B cell (primary cell): ENCODE measurements around the gene DYNC2H1. TPM values are rescaled to one million over a fixed set of nuclear protein-coding genes. Genes with fewer than 3 reads are reported as not detected.

Experiments
- ATAC-seq: fragments of 200-7000 bp; cut with Tn5 transposase; one replicate; pipeline ENCODE4 v1.10.0; 2021; ENCODE audit warnings: low read depth, mild to moderate bottlenecking, moderate number of reproducible peaks, moderate library complexity
- CTCF ChIA-PET: fragments of 350-600 bp; sonication (Branson Sonifier 250); formaldehyde crosslinking; loops from one replicate; lab custom pipeline; 2021; ENCODE audit warnings: antibody characterized with exemption, inconsistent platforms; lab: Charles Lee
- POLR2A ChIA-PET: fragments of 350-600 bp; sonication (Branson Sonifier 250); formaldehyde crosslinking; loops from one replicate; lab custom pipeline; 2021; ENCODE audit warnings: antibody characterized with exemption; lab: Charles Lee
- DNase-seq: peaks from one replicate; pipeline ENCODE4 v3.0.0; 2013
- H2AFZ ChIP-seq: 2 replicates; pipeline ENCODE4 v1.6.1; 2012; ENCODE audit warnings: mild to moderate bottlenecking, low read depth, low read length; ENCODE audit not compliant: insufficient read depth, poor library complexity, severe bottlenecking
- H3K27ac ChIP-seq, 2 donors: 1 replicate in 1 of 2; 2 replicates in 1 of 2; pipeline ENCODE4 v1.5.1; 2012 to 2013; ENCODE audit warnings: low read length in 2 of 2, mild to moderate bottlenecking in 2 of 2, moderate library complexity in 1 of 2
- H3K27me3 ChIP-seq, 4 experiments: fragments of 200-600 bp in 1 of 4; sonication (generic) in 1 of 4; replicated peaks in 1 of 4; 1 replicate in 2 of 4; 2 replicates in 2 of 4; pipeline versions ENCODE4 v1.6.1 to v1.7.0; 2013 to 2016; ENCODE audit warnings: low read length in 3 of 4, mild to moderate bottlenecking in 2 of 4, mixed read lengths in 1 of 4, moderate library complexity in 1 of 4; ENCODE audit not compliant: insufficient read depth in 4 of 4, control insufficient read depth in 3 of 4; ENCODE audit errors: control extremely low read depth in 1 of 4
- H3K36me3 ChIP-seq, 2 experiments: replicated peaks in 1 of 2; 1 replicate in 1 of 2; 2 replicates in 1 of 2; pipeline versions ENCODE4 v1.6.1 to v1.7.1; 2013; ENCODE audit warnings: low read length in 1 of 2; ENCODE audit not compliant: insufficient read depth in 2 of 2, control insufficient read depth in 1 of 2; ENCODE audit errors: control extremely low read depth in 1 of 2, extremely low read depth in 1 of 2
- H3K4me1 ChIP-seq, 2 donors: fragments of 200-600 bp in 1 of 2; sonication (generic) in 1 of 2; 1 replicate in 1 of 2; 2 replicates in 1 of 2; pipeline versions ENCODE4 v1.5.1 to v1.6.1; 2013 to 2017; ENCODE audit warnings: low read length in 2 of 2; ENCODE audit not compliant: control insufficient read depth in 2 of 2, insufficient read depth in 2 of 2
- H3K4me2 ChIP-seq: replicated peaks from 2 replicates; pipeline ENCODE3; 2012; ENCODE audit warnings: mild to moderate bottlenecking, low read depth, low read length; ENCODE audit not compliant: poor library complexity, severe bottlenecking
- H3K4me3 ChIP-seq, 5 experiments: fragments of 200-600 bp in 1 of 5; sonication (generic) in 1 of 5; 1 replicate in 3 of 5; 2 replicates in 2 of 5; pipeline versions ENCODE4 v1.5.1 to v1.7.0; 2011 to 2016; ENCODE audit warnings: low read length in 4 of 5, mild to moderate bottlenecking in 4 of 5, low read depth in 2 of 5, control low read depth in 1 of 5, moderate library complexity in 1 of 5; ENCODE audit not compliant: insufficient read depth in 1 of 5; ENCODE audit errors: control extremely low read depth in 1 of 5, extremely low read depth in 1 of 5
- H3K79me2 ChIP-seq: fragments of 200-600 bp; sonication (generic); one replicate; pipeline ENCODE4 v1.6.0; 2016; ENCODE audit warnings: low read length; ENCODE audit not compliant: control insufficient read depth, insufficient read depth
- H3K9ac ChIP-seq: fragments of 200-600 bp; sonication (generic); 2 replicates; pipeline ENCODE4 v1.6.1; 2017; ENCODE audit warnings: mild to moderate bottlenecking, low read length, moderate library complexity
- H3K9me3 ChIP-seq, 3 donors: one replicate each; pipeline versions ENCODE4 v1.6.1 to v1.7.1; 2013; ENCODE audit warnings: low read length in 2 of 3; ENCODE audit not compliant: control insufficient read depth in 2 of 3, insufficient read depth in 1 of 3; ENCODE audit errors: control extremely low read depth in 1 of 3
- H4K20me1 ChIP-seq: 2 replicates; pipeline ENCODE4 v1.6.0; 2012; ENCODE audit warnings: mild to moderate bottlenecking, low read length; ENCODE audit not compliant: insufficient read depth, control insufficient read depth, poor library complexity, severe bottlenecking
- H3K27ac Mint-ChIP-seq: one replicate; pipeline ENCODE4 v1.8.0; 2021; ENCODE audit warnings: mixed read lengths
- H3K27me3 Mint-ChIP-seq: one replicate; pipeline ENCODE4 v1.8.0; 2021; ENCODE audit warnings: mixed read lengths
- H3K4me1 Mint-ChIP-seq: one replicate; pipeline ENCODE4 v1.8.0; 2021; ENCODE audit warnings: mixed read lengths
- H3K4me3 Mint-ChIP-seq: one replicate; pipeline ENCODE4 v1.8.0; 2021; ENCODE audit warnings: mixed read lengths
- H3K9me3 Mint-ChIP-seq: one replicate; pipeline ENCODE4 v1.8.0; 2022; ENCODE audit warnings: mixed read lengths; ENCODE audit not compliant: insufficient read depth
- EZH2 ChIP-seq: IDR thresholded peaks from 2 replicates; pipeline ENCODE4 v1.6.1; 2012; ENCODE audit warnings: borderline replicate concordance, low read depth, mild to moderate bottlenecking, moderate library complexity, low read length; ENCODE audit not compliant: insufficient read depth, poor library complexity, severe bottlenecking
- WGBS: methylation state at CpG from one replicate; pipeline ENCODE4 v1.1.5; 2013; ENCODE audit warnings: missing lambda C conversion rate; ENCODE audit not compliant: insufficient coverage; 5-methylcytosine and 5-hydroxymethylcytosine counted together
- intact Hi-C: fragments of 100-400 bp; cut with micrococcal nuclease; formaldehyde crosslinking; loops from one replicate; pipeline ENCODE4 v1.10.0; 2022
- polyA plus RNA-seq: library from polyadenylated mRNA; depleted of rRNA; stranded (reverse); fragments of >200 nt; gene quantifications from 2 replicates; pipeline ENCODE4 v1.2.3, GENCODE V29; 2012
- total RNA-seq, 2 donors: library from RNA; stranded (reverse); fragments of 120-200 nt in 1 of 2; gene quantifications; 1 replicate in 1 of 2; 2 replicates in 1 of 2; pipeline versions ENCODE4 v1.2.3 to v1.2.4, GENCODE V29; 2013 to 2022
- TF ChIP-seq, protein P1 (sequence below): fragments of 200-600 bp; IDR thresholded peaks from one replicate; pipeline ENCODE4 v1.8.0; 2022; ENCODE audit warnings: antibody characterized with exemption, mild to moderate bottlenecking

DYNC2H1 gene
- total and polyA plus RNA-seq, 2 donors (not counting 1 experiment from before 2014, with no cell fraction given), result 0.92 to 7.8 TPM

DNA sequence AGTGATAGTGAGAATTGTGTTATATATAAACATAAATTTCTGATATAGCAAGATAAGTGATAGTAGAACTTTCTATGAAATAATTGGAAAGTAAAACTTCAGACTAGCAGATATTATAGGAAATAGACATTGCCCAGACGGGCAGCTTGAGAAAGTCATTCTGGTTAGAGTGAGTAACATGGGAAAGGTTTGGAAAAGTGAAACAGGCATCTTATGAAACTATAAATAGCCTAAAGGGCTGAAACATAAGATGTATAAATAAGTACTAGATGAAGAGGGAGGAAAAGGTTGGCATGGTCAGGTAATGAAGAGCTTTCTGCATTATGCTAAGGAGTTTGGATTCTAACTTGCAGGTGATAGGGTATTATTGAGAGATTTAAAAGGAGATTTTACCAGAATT is 101.3 kb downstream of the DYNC2H1 start:
- TF ChIP-seq EZH2, result no peak
- TF ChIP-seq, protein P1, sequence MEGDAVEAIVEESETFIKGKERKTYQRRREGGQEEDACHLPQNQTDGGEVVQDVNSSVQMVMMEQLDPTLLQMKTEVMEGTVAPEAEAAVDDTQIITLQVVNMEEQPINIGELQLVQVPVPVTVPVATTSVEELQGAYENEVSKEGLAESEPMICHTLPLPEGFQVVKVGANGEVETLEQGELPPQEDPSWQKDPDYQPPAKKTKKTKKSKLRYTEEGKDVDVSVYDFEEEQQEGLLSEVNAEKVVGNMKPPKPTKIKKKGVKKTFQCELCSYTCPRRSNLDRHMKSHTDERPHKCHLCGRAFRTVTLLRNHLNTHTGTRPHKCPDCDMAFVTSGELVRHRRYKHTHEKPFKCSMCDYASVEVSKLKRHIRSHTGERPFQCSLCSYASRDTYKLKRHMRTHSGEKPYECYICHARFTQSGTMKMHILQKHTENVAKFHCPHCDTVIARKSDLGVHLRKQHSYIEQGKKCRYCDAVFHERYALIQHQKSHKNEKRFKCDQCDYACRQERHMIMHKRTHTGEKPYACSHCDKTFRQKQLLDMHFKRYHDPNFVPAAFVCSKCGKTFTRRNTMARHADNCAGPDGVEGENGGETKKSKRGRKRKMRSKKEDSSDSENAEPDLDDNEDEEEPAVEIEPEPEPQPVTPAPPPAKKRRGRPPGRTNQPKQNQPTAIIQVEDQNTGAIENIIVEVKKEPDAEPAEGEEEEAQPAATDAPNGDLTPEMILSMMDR, result no peak
- ATAC-seq (no peak), DNase-seq (no peak)
- Mint-ChIP-seq H3K4me3 (no peak overlapping the region), H3K27ac (no peak overlapping the region), H3K4me1 (no peaks in the 10 kb centered on the region), H3K27me3 (no peaks in the 10 kb centered on the region), H3K9me3 (no peaks in the 10 kb centered on the region)
- WGBS, result 86% methylated on average over 1 of the region's 1 CpG
- Histone ChIP-seq H3K4me1 (no peaks in the 10 kb centered on the region), H3K9me3 (no peaks in the 10 kb centered on the region), H3K27ac (no peak overlapping the region), H3K79me2 (no peaks in the 10 kb centered on the region), H3K27me3 (no peaks in the 10 kb centered on the region), H3K4me3 (no peak overlapping the region), H3K36me3 (no peaks in the 10 kb centered on the region), H3K9ac (no peak overlapping the region), H3K4me2 (no peak overlapping the region), H4K20me1 (no peaks in the 10 kb centered on the region), H2AFZ (no peak overlapping the region)
- ChIA-PET POLR2A (no interaction called here), CTCF (no interaction called here)
- intact Hi-C loops, result no loop called here

GRCh38 chr11:103215812-103216211 is 106.6 kb downstream of the DYNC2H1 start:
- Histone ChIP-seq H4K20me1 (no peaks in the 10 kb centered on the region), H3K79me2 (no peaks in the 10 kb centered on the region), H2AFZ (no peak overlapping the region), H3K4me1 (no peaks in the 10 kb centered on the region), H3K27ac (no peak overlapping the region), H3K9ac (no peak overlapping the region), H3K36me3 (no peaks in the 10 kb centered on the region), H3K4me2 (no peak overlapping the region), H3K27me3 (no peaks in the 10 kb centered on the region), H3K4me3 (no peak overlapping the region), H3K9me3 (no peaks in the 10 kb centered on the region)
- H3K4me3 Mint-ChIP-seq, result no peak overlapping the region
- no peaks in the 10 kb centered on the region for H3K9me3 Mint-ChIP-seq
- WGBS, result no CpG with 5 or more reads among the region's 1 CpG
- ChIA-PET CTCF (no interaction called here), POLR2A (no interaction called here)
- no peaks in the 10 kb centered on the region for H3K4me1 Mint-ChIP-seq
- DNase-seq, result no peak
- intact Hi-C loops, result no loop called here
- no peaks in the 10 kb centered on the region for H3K27me3 Mint-ChIP-seq
- TF ChIP-seq, protein P1, result no peak
- no peak for TF ChIP-seq EZH2
- H3K27ac Mint-ChIP-seq, result no peak overlapping the region
- ATAC-seq, result no peak
